ENCODE measurements around the gene REG4.

REG4 gene

DNA sequence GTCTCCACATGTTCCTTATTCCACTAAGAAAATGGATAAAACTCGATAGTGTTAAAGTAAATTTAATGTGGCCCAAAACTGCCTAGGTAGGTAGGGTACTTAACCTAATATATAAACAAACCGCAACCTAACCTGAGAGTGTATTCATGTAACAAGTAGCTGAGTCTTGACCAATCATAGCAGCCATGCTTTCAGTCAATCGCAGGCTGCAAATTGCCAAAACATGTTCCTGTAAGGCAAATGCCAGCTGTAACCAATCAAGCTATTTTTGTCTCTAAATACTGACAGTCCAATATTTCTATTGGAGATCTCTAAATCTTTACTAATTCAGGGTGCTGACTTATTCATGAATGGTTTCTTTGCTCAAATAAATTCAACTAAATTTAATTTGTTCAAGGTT, 39.5 kb downstream of the REG4 start:
- no peak for TF ChIP-seq CTCF (IDR thresholded peaks at IDR 0.05)

DNA sequence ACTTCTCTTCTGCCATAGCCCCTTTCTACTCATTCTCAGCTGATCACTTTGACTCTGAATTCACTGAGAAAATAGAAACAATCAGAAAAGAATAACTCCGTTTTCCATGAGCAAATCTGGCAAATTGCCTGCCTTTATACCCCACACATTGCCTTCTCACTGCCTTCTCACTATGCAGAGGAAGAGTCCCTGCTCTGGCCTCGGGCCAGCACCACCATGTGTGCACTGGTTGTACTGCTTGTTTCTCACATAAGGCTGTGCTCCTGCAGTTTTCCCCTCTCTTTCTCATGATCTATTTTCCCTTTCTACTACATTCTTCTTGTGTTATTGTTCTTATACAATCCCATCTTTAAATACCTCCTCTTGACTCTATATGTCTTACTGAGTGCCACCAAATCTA, 40.2 kb downstream of the REG4 start:
- no peak for TF ChIP-seq CTCF (IDR thresholded peaks at IDR 0.05)

DNA sequence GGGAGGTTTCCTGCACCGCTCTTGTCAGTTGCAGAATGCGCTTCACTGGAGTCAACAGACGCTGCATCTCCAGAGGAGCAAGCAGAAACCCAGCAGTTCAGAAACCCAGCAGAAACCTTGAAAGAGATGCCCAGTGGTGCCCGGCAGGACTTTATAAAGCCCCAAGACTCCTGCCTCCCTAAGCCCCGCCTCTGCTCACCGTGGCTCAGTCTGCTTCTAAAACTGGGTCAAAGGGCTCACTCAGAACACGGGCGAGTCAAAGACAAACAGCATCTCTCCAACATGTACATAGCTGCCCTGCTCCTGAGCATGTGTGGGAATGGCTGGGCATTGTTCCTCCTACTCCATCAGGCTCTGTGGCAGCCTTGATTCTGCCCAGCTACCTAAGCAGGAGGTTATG, 42.5 kb downstream of the REG4 start, which contains the start of gene HMGCS2:
Gene HMGCS2, minus strand, starts transcription at position 128 of the 400 bp plus-strand sequence. Its CDS starts 61 bp downstream, at position 67.
- no peak for TF ChIP-seq CTCF (IDR thresholded peaks at IDR 0.05)

DNA sequence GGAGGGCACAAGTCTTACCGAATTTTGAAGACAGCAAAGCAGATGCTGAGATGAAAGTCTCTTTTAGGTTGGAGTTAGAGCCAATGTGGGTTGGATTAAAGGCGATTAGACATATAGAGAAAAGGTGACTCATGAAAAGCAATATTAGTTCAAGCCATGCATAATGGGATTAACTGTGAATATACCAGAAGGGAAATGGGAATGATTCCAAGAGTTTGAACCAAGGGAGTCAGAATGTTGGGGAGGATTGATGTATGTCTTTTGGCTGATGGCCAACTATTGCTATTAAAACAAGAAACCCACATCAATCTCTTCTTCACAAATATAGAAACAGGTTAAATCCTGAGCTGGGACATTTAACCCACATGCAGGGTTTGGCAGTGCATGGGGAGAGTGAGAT, 43.8 kb downstream of the REG4 start:
- no peak for TF ChIP-seq CTCF (IDR thresholded peaks at IDR 0.05)

DNA sequence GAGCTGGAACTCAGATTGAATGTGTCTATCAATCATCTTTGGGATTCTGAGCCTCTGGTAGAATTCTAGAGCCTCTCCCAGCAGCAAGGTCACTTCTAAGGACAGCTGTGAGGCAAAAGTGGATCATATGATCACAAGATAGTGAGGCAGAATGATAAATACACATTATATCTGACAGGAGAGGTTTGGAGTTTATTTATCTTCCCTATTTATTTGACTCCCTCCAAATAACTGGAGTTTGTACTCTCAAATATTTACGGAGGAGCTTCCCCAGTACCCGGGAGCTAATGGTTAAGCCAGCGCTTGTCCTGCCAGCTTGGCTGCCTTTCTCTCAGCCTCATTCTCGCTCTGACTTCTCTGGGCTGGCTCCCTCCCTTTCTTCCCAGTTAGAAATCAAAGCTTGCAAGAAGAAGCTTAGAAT, 44.9 kb downstream of the REG4 start:
- no peak for TF ChIP-seq CTCF (IDR thresholded peaks at IDR 0.05)

- no peak for TF ChIP-seq CTCF (IDR thresholded peaks at IDR 0.05)
Measured at GRCh38 chr1:119764220-119764619, 47.0 kb downstream of the REG4 start.

GRCh38 chr1:119762953-119763352, 48.3 kb downstream of the REG4 start:
- TF ChIP-seq CTCF (IDR thresholded peaks at IDR 0.05): no peak

- no peak for TF ChIP-seq CTCF (IDR thresholded peaks at IDR 0.05)
Measured at GRCh38 chr1:119762409-119762808, 48.9 kb downstream of the REG4 start.

All from LNCAP (cell line).